SJCRH30 (cell line): ENCODE data around the gene ARL15. TPM values are rescaled to one million over a fixed set of nuclear protein-coding genes. Genes with fewer than 3 reads are reported as not detected.

Experiments
- DNase-seq, 2 experiments: peaks; one replicate each; pipeline ENCODE4 v3.0.0-alpha.2; 2015 to 2020
- H3K27ac ChIP-seq: fragments of 250-450 bp; sonication (Bioruptor Pico); 2 replicates; pipeline ENCODE4 v1.5.1; 2020; ENCODE audit warnings: mild to moderate bottlenecking, moderate library complexity
- H3K27me3 ChIP-seq: fragments of 250-450 bp; sonication (Bioruptor Pico); 2 replicates; pipeline ENCODE4 v1.5.1; 2020; ENCODE audit warnings: mild to moderate bottlenecking, moderate library complexity
- H3K36me3 ChIP-seq: fragments of 250-450 bp; sonication (Bioruptor Pico); 2 replicates; pipeline ENCODE4 v1.5.1; 2020; ENCODE audit warnings: mild to moderate bottlenecking, moderate library complexity
- H3K4me1 ChIP-seq: fragments of 250-450 bp; sonication (Bioruptor Pico); 2 replicates; pipeline ENCODE4 v1.5.1; 2020; ENCODE audit warnings: mild to moderate bottlenecking, moderate library complexity
- H3K4me3 ChIP-seq: fragments of 250-450 bp; sonication (Bioruptor Pico); 2 replicates; pipeline ENCODE4 v1.5.1; 2020; ENCODE audit warnings: mild to moderate bottlenecking, moderate library complexity
- H3K9me3 ChIP-seq: fragments of 250-450 bp; sonication (Bioruptor Pico); replicated peaks from 2 replicates; pipeline ENCODE4 v1.5.1; 2020; ENCODE audit warnings: mild to moderate bottlenecking, moderate library complexity
- total RNA-seq: library from RNA; depleted of rRNA; stranded (reverse); fragments of >200 nt; shearing (Covaris generic); gene quantifications from 2 replicates; pipeline ENCODE4 v1.2.3, GENCODE V29; 2014

The ARL15 gene
- total RNA-seq, 1 experiment from 2014 or later: 21.5 TPM

DNA sequence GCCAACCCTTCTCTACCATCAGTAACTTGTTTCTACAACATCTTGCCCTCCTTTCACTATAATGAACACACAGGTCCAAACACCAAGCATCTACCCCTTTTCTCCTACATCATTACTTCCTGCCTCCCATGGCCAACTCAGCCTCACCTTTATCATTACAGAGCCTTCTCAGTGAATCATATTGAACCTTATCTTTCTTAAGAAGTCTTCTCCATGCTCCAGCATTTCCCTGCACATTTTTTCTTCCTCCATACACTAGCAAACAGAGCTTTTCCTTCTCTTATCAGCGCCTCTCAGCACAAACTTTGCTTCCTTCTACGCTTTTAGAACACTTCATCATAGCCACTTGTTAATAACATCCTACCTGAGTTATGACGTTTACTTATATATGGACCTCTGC lies 148.2 kb downstream of the ARL15 start:
- no peak overlapping the region for H3K4me3 ChIP-seq
- H3K9me3 ChIP-seq: no peaks in the 10 kb centered on the region
- H3K27ac ChIP-seq: no peak overlapping the region
- no peaks in the 10 kb centered on the region for H3K36me3 ChIP-seq
- peaks cover 4% of the 10 kb centered on the region; the same call in 1 of the 2 replicates for H3K4me1 ChIP-seq
- no peak for DNase-seq
- no peaks in the 10 kb centered on the region for H3K27me3 ChIP-seq

DNA sequence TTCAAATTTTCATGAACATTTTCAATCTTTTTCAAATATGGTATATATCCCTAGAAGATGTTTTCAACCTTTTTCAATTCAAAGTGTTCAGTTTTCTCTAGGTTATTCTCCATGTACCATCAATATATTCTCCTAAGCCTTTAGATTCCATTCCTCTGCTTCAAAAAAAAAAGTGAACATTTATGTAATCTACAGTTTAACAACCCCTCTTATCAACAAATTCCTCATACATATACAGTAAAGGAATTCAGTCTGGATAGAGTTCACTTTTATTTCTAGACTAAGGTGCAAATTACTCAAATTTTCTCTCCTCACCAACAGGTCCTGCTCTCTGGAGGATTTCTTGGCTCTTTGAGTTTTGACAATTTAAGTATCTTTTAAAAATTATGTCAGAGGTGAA lies 150.0 kb downstream of the ARL15 start:
- no peaks in the 10 kb centered on the region for H3K36me3 ChIP-seq
- no peak overlapping the region for H3K4me3 ChIP-seq
- H3K27ac ChIP-seq: no peak overlapping the region
- no peaks in the 10 kb centered on the region for H3K9me3 ChIP-seq
- H3K27me3 ChIP-seq: no peaks in the 10 kb centered on the region
- no peak for DNase-seq
- H3K4me1 ChIP-seq: peaks cover 4% of the 10 kb centered on the region; the same call in 1 of the 2 replicates

DNA sequence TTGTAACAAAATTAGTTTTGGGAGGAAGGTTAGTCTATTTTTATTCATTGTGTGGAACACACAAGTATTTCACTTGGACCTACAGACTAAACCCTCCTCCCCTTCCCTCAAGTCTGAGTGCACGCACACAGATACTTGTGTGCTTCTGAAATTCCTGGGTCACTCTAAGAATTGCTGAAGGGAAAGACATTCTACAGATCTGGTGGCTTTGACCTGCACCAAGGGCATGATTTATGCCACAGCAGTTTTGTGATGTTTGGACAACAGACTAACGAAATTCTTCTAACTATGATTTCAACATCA lies 150.5 kb downstream of the ARL15 start:
- H3K27ac ChIP-seq: no peak overlapping the region
- no peaks in the 10 kb centered on the region for H3K36me3 ChIP-seq
- H3K9me3 ChIP-seq: no peaks in the 10 kb centered on the region
- no peaks in the 10 kb centered on the region for H3K27me3 ChIP-seq
- no peak for DNase-seq
- H3K4me3 ChIP-seq: no peak overlapping the region
- peaks cover 4% of the 10 kb centered on the region; the same call in 1 of the 2 replicates for H3K4me1 ChIP-seq

DNA sequence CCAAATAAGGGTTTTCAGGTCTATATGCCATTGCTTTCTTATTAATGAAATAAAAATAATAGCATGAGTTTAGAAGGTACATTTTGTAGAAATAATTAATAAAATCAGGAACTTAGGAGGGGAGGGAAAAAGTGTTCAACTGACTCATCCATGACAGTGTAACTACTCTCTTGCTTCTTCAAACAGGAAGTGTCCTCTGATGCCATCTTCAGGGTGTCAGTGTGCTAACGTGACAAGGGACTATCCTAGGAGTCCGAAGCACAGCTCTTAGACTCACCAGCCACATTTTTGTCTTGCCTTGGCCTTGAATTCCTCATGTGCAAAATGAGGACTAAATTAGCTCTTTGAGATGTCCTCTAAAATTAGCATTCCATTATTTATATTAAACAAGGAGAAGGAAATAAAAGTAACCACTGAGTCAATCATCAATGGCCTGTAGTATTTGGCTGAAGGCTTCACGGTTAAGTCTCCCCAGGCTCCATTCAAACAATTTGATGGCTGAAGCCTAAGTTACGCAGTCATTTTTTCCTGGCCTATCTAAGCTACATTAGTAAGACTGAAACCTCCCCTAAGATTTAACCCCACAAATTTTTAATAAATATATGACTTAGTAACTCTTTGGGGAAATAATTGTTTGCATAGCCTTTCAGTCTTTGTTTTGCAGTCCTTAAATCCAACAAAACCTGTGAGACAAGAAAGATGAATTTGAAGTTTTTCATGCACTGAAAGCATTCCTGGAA lies 151.1 kb downstream of the ARL15 start:
- Histone ChIP-seq H3K36me3 (no peaks in the 10 kb centered on the region), H3K4me1 (peaks cover 4% of the 10 kb centered on the region; the same call in 1 of the 2 replicates), H3K27me3 (no peaks in the 10 kb centered on the region), H3K4me3 (no peak overlapping the region), H3K9me3 (no peaks in the 10 kb centered on the region), H3K27ac (no peak overlapping the region)
- no peak for DNase-seq

GRCh38 chr5:54156577-54156976 lies 153.8 kb downstream of the ARL15 start:
- DNase-seq: no peak
- no peaks in the 10 kb centered on the region for H3K4me1 ChIP-seq
- no peaks in the 10 kb centered on the region for H3K36me3 ChIP-seq
- no peak overlapping the region for H3K4me3 ChIP-seq
- no peaks in the 10 kb centered on the region for H3K27me3 ChIP-seq
- no peak overlapping the region for H3K27ac ChIP-seq
- no peaks in the 10 kb centered on the region for H3K9me3 ChIP-seq

DNA sequence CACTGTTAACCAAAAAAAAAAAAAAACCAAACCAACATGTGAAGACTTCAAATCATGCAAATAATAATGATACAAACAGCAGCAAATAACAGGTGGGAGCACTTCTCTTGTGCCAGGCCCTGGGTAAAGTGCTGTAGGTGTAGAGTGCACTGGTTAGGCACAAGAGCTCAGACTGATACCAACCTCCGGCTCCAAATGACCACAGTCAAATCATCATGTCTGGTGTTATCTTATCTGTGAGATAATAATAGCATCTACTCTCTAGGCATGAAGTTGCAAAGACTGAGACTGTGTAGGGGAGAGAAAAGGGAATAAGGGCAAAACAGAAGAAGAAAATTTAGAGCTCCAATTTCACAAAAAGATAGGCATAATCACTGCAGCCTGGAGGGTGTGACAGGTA lies 159.5 kb downstream of the ARL15 start:
- 0 out of 2 replicates have a peak, but pooled peaks cover under 1% of the 10 kb centered on the region for H3K9me3 ChIP-seq
- H3K4me1 ChIP-seq: no peaks in the 10 kb centered on the region
- no peak for DNase-seq
- H3K27me3 ChIP-seq: no peaks in the 10 kb centered on the region
- H3K27ac ChIP-seq: no peak overlapping the region
- no peaks in the 10 kb centered on the region for H3K36me3 ChIP-seq
- H3K4me3 ChIP-seq: no peak overlapping the region

GRCh38 chr5:54148858-54149257 lies 161.5 kb downstream of the ARL15 start:
- Histone ChIP-seq H3K36me3 (peaks cover under 1% of the 10 kb centered on the region), H3K27ac (no peak overlapping the region), H3K4me3 (no peak overlapping the region), H3K27me3 (no peaks in the 10 kb centered on the region), H3K9me3 (0 out of 2 replicates have a peak, but pooled peaks cover 3% of the 10 kb centered on the region), H3K4me1 (no peaks in the 10 kb centered on the region)
- no peak for DNase-seq

GRCh38 chr5:54148067-54148845 lies 162.1 kb downstream of the ARL15 start:
- no peaks in the 10 kb centered on the region for H3K4me1 ChIP-seq
- DNase-seq: no peak
- H3K27ac ChIP-seq: no peak overlapping the region
- H3K4me3 ChIP-seq: no peak overlapping the region
- H3K9me3 ChIP-seq: 0 out of 2 replicates have a peak, but pooled peaks cover 3% of the 10 kb centered on the region
- H3K27me3 ChIP-seq: no peaks in the 10 kb centered on the region
- peaks cover 4% of the 10 kb centered on the region for H3K36me3 ChIP-seq

- Histone ChIP-seq H3K27ac (no peak overlapping the region), H3K9me3 (0 out of 2 replicates have a peak, but pooled peaks cover 3% of the 10 kb centered on the region), H3K4me1 (no peaks in the 10 kb centered on the region), H3K4me3 (no peak overlapping the region), H3K27me3 (no peaks in the 10 kb centered on the region), H3K36me3 (peaks cover 4% of the 10 kb centered on the region)
- no peak for DNase-seq
These were observed 163.5 kb downstream of the ARL15 start for GRCh38 chr5:54146916-54147315.

- Histone ChIP-seq H3K4me1 (no peaks in the 10 kb centered on the region), H3K27me3 (no peaks in the 10 kb centered on the region), H3K27ac (no peak overlapping the region), H3K9me3 (0 out of 2 replicates have a peak, but pooled peaks cover 3% of the 10 kb centered on the region), H3K36me3 (peaks cover 4% of the 10 kb centered on the region), H3K4me3 (no peak overlapping the region)
- DNase-seq: no peak
These were observed 164.0 kb downstream of the ARL15 start for GRCh38 chr5:54146390-54146789.

- Histone ChIP-seq H3K4me3 (no peak overlapping the region), H3K9me3 (no peaks in the 10 kb centered on the region), H3K27me3 (no peaks in the 10 kb centered on the region), H3K27ac (no peak overlapping the region), H3K36me3 (peaks cover 4% of the 10 kb centered on the region), H3K4me1 (peaks cover 6% of the 10 kb centered on the region)
- no peak for DNase-seq
These were observed 170.0 kb downstream of the ARL15 start for GRCh38 chr5:54140247-54140840.

GRCh38 chr5:54136516-54137440 lies 173.6 kb downstream of the ARL15 start:
- H3K4me3 ChIP-seq: no peak overlapping the region
- peaks cover 10% of the 10 kb centered on the region for H3K4me1 ChIP-seq
- H3K9me3 ChIP-seq: no peaks in the 10 kb centered on the region; the same call in 1 of the 2 replicates
- no peaks in the 10 kb centered on the region for H3K36me3 ChIP-seq
- H3K27ac ChIP-seq: no peak overlapping the region
- no peaks in the 10 kb centered on the region for H3K27me3 ChIP-seq
- DNase-seq: no peak

DNA sequence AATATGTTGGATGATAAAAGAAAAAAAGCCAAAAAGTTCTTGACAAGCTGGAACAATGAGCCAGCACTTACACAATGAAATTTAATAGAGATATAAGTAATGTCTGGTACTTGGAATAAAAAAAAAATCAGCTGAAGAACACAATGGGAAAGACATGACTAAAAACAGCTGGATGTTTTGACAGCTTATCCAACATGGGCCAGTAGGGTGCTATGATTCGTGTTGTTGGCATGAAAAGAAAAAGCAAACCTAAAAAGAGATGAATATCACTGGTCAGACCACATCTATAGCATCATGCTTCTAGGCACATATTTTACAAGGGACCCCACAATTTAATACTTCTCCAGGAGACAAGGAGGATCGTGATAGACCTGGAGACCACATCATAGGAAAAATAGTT lies 175.3 kb downstream of the ARL15 start:
- Histone ChIP-seq H3K9me3 (no peaks in the 10 kb centered on the region; the same call in 1 of the 2 replicates), H3K27ac (no peak overlapping the region), H3K36me3 (no peaks in the 10 kb centered on the region), H3K27me3 (no peaks in the 10 kb centered on the region), H3K4me3 (no peak overlapping the region), H3K4me1 (peaks cover 10% of the 10 kb centered on the region)
- peak in 1 of 2 experiments; percentile 22 for DNase-seq

DNA sequence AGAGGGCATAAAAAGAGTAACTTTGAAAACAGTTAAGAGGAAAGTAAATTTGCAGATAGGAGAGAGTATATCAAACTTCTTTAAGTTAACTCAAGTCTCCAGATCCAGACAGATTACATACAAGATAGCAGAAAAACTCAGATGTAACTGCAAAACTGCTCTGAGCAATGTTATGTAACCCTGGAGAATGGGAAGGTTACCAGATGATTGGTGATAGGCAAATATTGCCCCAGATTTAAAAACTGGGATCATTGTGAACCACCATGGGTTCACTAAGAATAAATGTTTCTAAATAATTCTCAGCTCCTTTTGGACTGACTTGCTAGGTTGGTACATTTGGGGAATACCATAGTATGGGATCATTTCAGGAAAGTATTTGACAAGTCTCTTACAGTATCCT lies 176.5 kb downstream of the ARL15 start:
- Histone ChIP-seq H3K27me3 (no peaks in the 10 kb centered on the region), H3K9me3 (no peaks in the 10 kb centered on the region; the same call in 1 of the 2 replicates)

More for the DNA sequence above, 176.5 kb downstream of the ARL15 start:
- H3K36me3 ChIP-seq: no peaks in the 10 kb centered on the region
- H3K4me1 ChIP-seq: peaks cover 10% of the 10 kb centered on the region
- no peak overlapping the region for H3K4me3 ChIP-seq
- H3K27ac ChIP-seq: no peak overlapping the region
- DNase-seq: no peak
